ENCODE results near the gene NSUN4. TPM values are rescaled to one million over a fixed set of nuclear protein-coding genes. Genes with fewer than 3 reads are reported as not detected.

The NSUN4 gene
- total and polyA plus RNA-seq, 9 of the 15 experiments (the other 6 are each of a cell fraction or from before 2014, with no cell fraction given) = 33.4 to 60.2 (median 46.3) TPM

GRCh38 chr1:46301808-46302640 is 38.6 kb upstream of the NSUN4 start (continued):
- TF ChIP-seq ZNF740 (CRISPR knock-in tag; IDR thresholded peaks at IDR 0.05) (peak; percentile 22; the same call in 1 of the 2 replicates), ZNF740 (tag; IDR thresholded peaks at IDR 0.05) (no peak), PML (IDR thresholded peaks at IDR 0.05; ENCODE audit: low read length) (no peak), EP400 (IDR thresholded peaks at IDR 0.05) (peak; percentile 58; the same call in 1 of the 2 replicates), ZNF140 (CRISPR knock-in tag; IDR thresholded peaks at IDR 0.05) (no peak), PHF21A (IDR thresholded peaks at IDR 0.05; ENCODE audit: borderline replicate concordance, low read depth) (no peak), E2F5 (CRISPR knock-in tag; IDR thresholded peaks at IDR 0.05) (no peak), ZBTB40 (IDR thresholded peaks at IDR 0.05) (no peak), ZBTB40 (CRISPR knock-in tag; IDR thresholded peaks at IDR 0.05) (no peak), HNRNPH1 (optimal IDR thresholded peaks at IDR 0.05; ENCODE audit: low read depth, low read length) (no peak), ZSCAN32 (CRISPR knock-in tag; IDR thresholded peaks at IDR 0.05) (no peak), XRCC3 (IDR thresholded peaks at IDR 0.05) (no peak), CTBP1 (IDR thresholded peaks at IDR 0.05; ENCODE audit: borderline replicate concordance) (peak; percentile 41; the same call in 1 of the 2 replicates)
